Calu3 (cell line): ENCODE data around the gene MB21D2. TPM values are rescaled to one million over a fixed set of nuclear protein-coding genes. Genes with fewer than 3 reads are reported as not detected.
A peak's percentile ranks its signal among the peaks of the same experiment; 100 is the strongest.

Experiments used
- BruUV-seq: library from RNA; stranded (reverse); fragments of 400-500 nt; replicated peaks from 2 replicates; lab custom pipeline; 2021; lab: Mats Ljungman, UMichigan
- CTCF ChIA-PET: fragments of 300-600 bp; sonication (Branson Sonifier 250); formaldehyde crosslinking; loops from one replicate; lab custom pipeline; 2022; ENCODE audit warnings: antibody characterized with exemption; lab: Charles Lee
- DNase-seq: peaks from one replicate; pipeline ENCODE4 v3.0.0; 2022
- H3K27ac Mint-ChIP-seq: one replicate; pipeline ENCODE4 v1.8.0; 2022; ENCODE audit warnings: mixed read lengths; ENCODE audit not compliant: unreplicated experiment
- H3K27me3 Mint-ChIP-seq: one replicate; pipeline ENCODE4 v1.8.0; 2022; ENCODE audit warnings: mixed read lengths; ENCODE audit not compliant: unreplicated experiment
- H3K36me3 Mint-ChIP-seq: one replicate; pipeline ENCODE4 v1.8.0; 2022; ENCODE audit warnings: mild to moderate bottlenecking, moderate library complexity, mixed read lengths; ENCODE audit not compliant: insufficient read depth, unreplicated experiment
- H3K4me1 Mint-ChIP-seq: one replicate; pipeline ENCODE4 v1.8.0; 2022; ENCODE audit warnings: mild to moderate bottlenecking, low read depth, mixed read lengths; ENCODE audit not compliant: unreplicated experiment
- H3K4me3 Mint-ChIP-seq: one replicate; pipeline ENCODE4 v1.8.0; 2022; ENCODE audit warnings: mild to moderate bottlenecking, low read depth, moderate library complexity, mixed read lengths; ENCODE audit not compliant: unreplicated experiment
- H3K9me3 Mint-ChIP-seq: one replicate; pipeline ENCODE4 v1.8.0; 2022; ENCODE audit warnings: low read depth, mixed read lengths; ENCODE audit not compliant: unreplicated experiment
- CTCF ChIP-seq: fragments of 200-600 bp; IDR thresholded peaks from one replicate; pipeline ENCODE4 v1.8.0; 2022; ENCODE audit warnings: antibody characterized with exemption; ENCODE audit not compliant: unreplicated experiment
- intact Hi-C: fragments of 100-400 bp; cut with micrococcal nuclease; formaldehyde crosslinking; loops from one replicate; pipeline ENCODE4 v1.10.0; 2022; ENCODE audit not compliant: unreplicated experiment
- total RNA-seq: library from RNA; stranded (reverse); gene quantifications from 2 replicates; pipeline ENCODE4 v1.2.3, GENCODE V29; 2022

MB21D2 gene
- total RNA-seq, 1 experiment from 2014 or later = 11.9 TPM

- Mint-ChIP-seq H3K27me3 (no peaks in the 10 kb centered on the region), H3K9me3 (no peaks in the 10 kb centered on the region), H3K36me3 (no peaks in the 10 kb centered on the region), H3K4me1 (peaks cover 43% of the 10 kb centered on the region), H3K4me3 (no peak overlapping the region), H3K27ac (peak overlapping the region; percentile 1)
- CTCF ChIA-PET = interaction anchor here (0.5 to 2.4 kb wide), 8 partner anchors 10 to 783 kb away, joined by 3 to 7 read pairs (median 4); partner anchors contain the start of gene MB21D2
- intact Hi-C loops = no loop called here
- DNase-seq = no peak
- TF ChIP-seq CTCF = no peak
- no TSS peak for BruUV-seq
Observed at GRCh38 chr3:192929146-192929545, 11.5 kb upstream of the MB21D2 start.

GRCh38 chr3:192928720-192929119, 11.1 kb upstream of the MB21D2 start:
- H3K27me3 Mint-ChIP-seq = no peaks in the 10 kb centered on the region
- TF ChIP-seq CTCF = no peak
- peak; percentile 29 for DNase-seq
- H3K27ac Mint-ChIP-seq = peak overlapping the region; percentile 1
- H3K9me3 Mint-ChIP-seq = no peaks in the 10 kb centered on the region
- no peaks in the 10 kb centered on the region for H3K36me3 Mint-ChIP-seq
- H3K4me3 Mint-ChIP-seq = no peak overlapping the region
- CTCF ChIA-PET = interaction anchor here (0.5 to 2.4 kb wide), 8 partner anchors 10 to 783 kb away, joined by 3 to 7 read pairs (median 4); partner anchors contain the start of gene MB21D2
- BruUV-seq = no TSS peak
- H3K4me1 Mint-ChIP-seq = peaks cover 47% of the 10 kb centered on the region
- intact Hi-C loops = no loop called here

- no peak overlapping the region for H3K27ac Mint-ChIP-seq
- no peak for TF ChIP-seq CTCF
- no peaks in the 10 kb centered on the region for H3K9me3 Mint-ChIP-seq
- no peaks in the 10 kb centered on the region for H3K36me3 Mint-ChIP-seq
- H3K27me3 Mint-ChIP-seq = no peaks in the 10 kb centered on the region
- H3K4me1 Mint-ChIP-seq = peaks cover 54% of the 10 kb centered on the region
- no TSS peak for BruUV-seq
- intact Hi-C loops = no loop called here
- H3K4me3 Mint-ChIP-seq = no peak overlapping the region
- no peak for DNase-seq
- CTCF ChIA-PET = interaction anchor here (1.2 to 2.4 kb wide), 2 partner anchors 10 to 41 kb away, joined by 3 to 7 read pairs; partner anchors contain the start of gene MB21D2
Observed at GRCh38 chr3:192928016-192928415, 10.4 kb upstream of the MB21D2 start.

- Mint-ChIP-seq H3K27me3 (no peaks in the 10 kb centered on the region), H3K9me3 (no peaks in the 10 kb centered on the region), H3K27ac (no peak overlapping the region), H3K4me1 (peaks cover 56% of the 10 kb centered on the region), H3K4me3 (no peak overlapping the region), H3K36me3 (no peaks in the 10 kb centered on the region)
- intact Hi-C loops = no loop called here
- no peak for DNase-seq
- BruUV-seq = no TSS peak
- no peak for TF ChIP-seq CTCF
- CTCF ChIA-PET = interaction anchor here (0.7 kb wide), 1 partner anchor 54 kb away, joined by 4 read pairs; no protein-coding TSS in a partner anchor
Observed at GRCh38 chr3:192927016-192927415, 9.4 kb upstream of the MB21D2 start.
